KMS-11 (cell line): Measurements from ENCODE around the gene RRH.

ENCODE experiments used
- H2AFZ ChIP-seq: fragments of 200-600 bp; sonication (generic); 2 replicates; pipeline ENCODE4 v1.6.1; 2016; ENCODE audit warnings: antibody characterized with exemption, mixed run types, low read depth
- H3K27ac ChIP-seq: fragments of 200-600 bp; sonication (generic); 2 replicates; pipeline ENCODE4 v1.6.1; 2016; ENCODE audit warnings: mild to moderate bottlenecking, mixed run types
- H3K27me3 ChIP-seq: fragments of 200-600 bp; sonication (generic); 2 replicates; pipeline ENCODE4 v1.6.1; 2017; ENCODE audit warnings: mild to moderate bottlenecking, low read depth, mixed run types, moderate library complexity; ENCODE audit not compliant: insufficient read depth
- H3K36me3 ChIP-seq: fragments of 200-600 bp; sonication (generic); 2 replicates; pipeline ENCODE4 v1.6.1; 2017; ENCODE audit warnings: mild to moderate bottlenecking, mixed run types; ENCODE audit not compliant: insufficient read depth
- H3K4me1 ChIP-seq: fragments of 200-600 bp; sonication (generic); 2 replicates; pipeline ENCODE4 v1.6.1; 2016; ENCODE audit warnings: mild to moderate bottlenecking, low read depth, mixed run types; ENCODE audit not compliant: poor library complexity, severe bottlenecking
- H3K4me2 ChIP-seq: fragments of 200-600 bp; sonication (generic); 2 replicates; pipeline ENCODE4 v1.7.0; 2016; ENCODE audit warnings: mild to moderate bottlenecking, mixed run types
- H3K4me3 ChIP-seq: fragments of 200-600 bp; sonication (generic); IDR thresholded peaks from 2 replicates; pipeline ENCODE4 v1.6.1; 2017; ENCODE audit warnings: low read depth, low read length, mixed read lengths; ENCODE audit not compliant: insufficient read depth
- H3K79me2 ChIP-seq: fragments of 200-600 bp; sonication (generic); 2 replicates; pipeline ENCODE4 v1.6.1; 2016; ENCODE audit warnings: low read depth, mixed run types; ENCODE audit not compliant: insufficient read depth
- H3K9ac ChIP-seq: fragments of 200-600 bp; sonication (generic); 2 replicates; pipeline ENCODE4 v1.6.1; 2016; ENCODE audit warnings: mild to moderate bottlenecking, mixed run types
- H4K20me1 ChIP-seq: fragments of 200-600 bp; sonication (generic); 2 replicates; pipeline ENCODE4 v1.6.1; 2016; ENCODE audit warnings: mild to moderate bottlenecking, mixed run types; ENCODE audit not compliant: insufficient read depth
- TF ChIP-seq, protein P1 (sequence below): fragments of 200-600 bp; sonication (generic); conservative IDR thresholded peaks from 2 replicates; pipeline ENCODE4 v1.6.1; 2017; ENCODE audit warnings: low read depth, mild to moderate bottlenecking, antibody characterized with exemption, low read length, moderate library complexity, mixed read lengths

The RRH gene

DNA sequence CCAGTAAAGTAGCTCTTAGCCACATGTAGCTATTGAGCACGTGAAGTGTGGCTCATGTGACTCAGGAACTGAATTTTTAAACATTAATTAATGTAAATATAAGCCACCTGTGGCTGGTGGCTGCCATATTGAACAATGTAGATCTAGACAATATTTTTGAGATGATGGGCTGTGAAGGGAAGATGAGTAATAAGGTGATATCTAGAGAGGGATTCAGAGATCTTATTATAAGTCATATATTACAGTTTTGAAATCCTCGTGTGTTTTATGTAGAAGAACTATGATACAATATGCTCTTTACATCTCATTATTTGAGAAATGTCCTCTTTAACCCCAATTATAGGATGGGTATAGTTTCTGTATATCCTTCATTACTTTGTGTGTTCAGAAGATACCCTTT, 6.6 kb upstream of the RRH start:
- Histone ChIP-seq H3K4me1 (peaks cover 16% of the 10 kb centered on the region), H3K9ac (no peak overlapping the region), H4K20me1 (no peaks in the 10 kb centered on the region), H3K27ac (no peak overlapping the region), H3K27me3 (no peaks in the 10 kb centered on the region), H3K36me3 (peaks cover 12% of the 10 kb centered on the region; the same call in 1 of the 2 replicates), H2AFZ (no peak overlapping the region), H3K4me2 (no peak overlapping the region), H3K4me3 (no peak overlapping the region), H3K79me2 (peaks cover 21% of the 10 kb centered on the region)
- TF ChIP-seq, protein P1, sequence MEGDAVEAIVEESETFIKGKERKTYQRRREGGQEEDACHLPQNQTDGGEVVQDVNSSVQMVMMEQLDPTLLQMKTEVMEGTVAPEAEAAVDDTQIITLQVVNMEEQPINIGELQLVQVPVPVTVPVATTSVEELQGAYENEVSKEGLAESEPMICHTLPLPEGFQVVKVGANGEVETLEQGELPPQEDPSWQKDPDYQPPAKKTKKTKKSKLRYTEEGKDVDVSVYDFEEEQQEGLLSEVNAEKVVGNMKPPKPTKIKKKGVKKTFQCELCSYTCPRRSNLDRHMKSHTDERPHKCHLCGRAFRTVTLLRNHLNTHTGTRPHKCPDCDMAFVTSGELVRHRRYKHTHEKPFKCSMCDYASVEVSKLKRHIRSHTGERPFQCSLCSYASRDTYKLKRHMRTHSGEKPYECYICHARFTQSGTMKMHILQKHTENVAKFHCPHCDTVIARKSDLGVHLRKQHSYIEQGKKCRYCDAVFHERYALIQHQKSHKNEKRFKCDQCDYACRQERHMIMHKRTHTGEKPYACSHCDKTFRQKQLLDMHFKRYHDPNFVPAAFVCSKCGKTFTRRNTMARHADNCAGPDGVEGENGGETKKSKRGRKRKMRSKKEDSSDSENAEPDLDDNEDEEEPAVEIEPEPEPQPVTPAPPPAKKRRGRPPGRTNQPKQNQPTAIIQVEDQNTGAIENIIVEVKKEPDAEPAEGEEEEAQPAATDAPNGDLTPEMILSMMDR: no peak

DNA sequence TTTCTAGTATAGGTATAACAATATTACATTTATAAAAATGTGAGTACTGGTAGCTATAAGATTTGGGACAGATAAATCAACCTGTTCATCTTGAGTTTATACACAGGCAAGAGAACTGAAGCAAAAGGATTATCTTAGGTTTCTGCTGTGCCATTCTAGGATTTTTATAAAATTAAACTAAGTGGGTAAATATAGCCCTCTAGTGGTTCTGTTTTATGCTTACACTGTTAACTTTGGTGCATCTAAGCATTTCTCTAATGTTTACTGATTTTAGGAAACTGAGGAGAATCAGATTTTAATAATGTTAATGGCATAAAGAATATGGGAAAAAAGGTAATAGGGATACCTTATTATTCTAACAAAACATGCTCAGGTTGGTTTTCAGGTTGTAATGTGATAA, 1.1 kb upstream of the RRH start:
- Histone ChIP-seq H3K79me2 (no peaks in the 10 kb centered on the region), H2AFZ (no peak overlapping the region), H3K4me3 (no peak overlapping the region), H3K9ac (no peak overlapping the region), H4K20me1 (no peaks in the 10 kb centered on the region), H3K36me3 (no peaks in the 10 kb centered on the region), H3K27ac (no peak overlapping the region), H3K27me3 (no peaks in the 10 kb centered on the region), H3K4me2 (no peak overlapping the region), H3K4me1 (no peaks in the 10 kb centered on the region)
- TF ChIP-seq, protein P1: peak; percentile 87

DNA sequence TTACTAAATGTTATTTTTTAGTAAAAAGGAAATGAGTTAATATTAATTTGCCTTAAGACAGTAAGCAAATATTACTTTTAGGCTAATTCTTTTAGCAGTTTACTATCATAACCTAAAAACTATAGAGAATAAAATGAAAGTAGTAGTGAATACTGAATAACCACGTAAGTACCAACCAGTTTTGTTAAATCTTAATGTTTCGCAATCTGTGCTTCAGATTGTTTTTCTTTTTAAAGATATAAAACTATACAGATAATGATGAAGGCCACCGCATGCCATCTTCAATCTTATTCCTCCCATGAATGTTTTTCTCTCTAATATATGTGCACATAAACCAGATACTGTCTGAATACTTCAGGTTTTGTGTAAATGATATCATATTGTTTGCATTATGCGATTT, 6.0 kb downstream of the RRH start:
- H3K9ac ChIP-seq: no peak overlapping the region
- no peaks in the 10 kb centered on the region for H3K79me2 ChIP-seq
- no peaks in the 10 kb centered on the region for H3K36me3 ChIP-seq
- no peaks in the 10 kb centered on the region for H3K27me3 ChIP-seq
- H4K20me1 ChIP-seq: no peaks in the 10 kb centered on the region
- TF ChIP-seq, protein P1: no peak
- H3K4me3 ChIP-seq: no peak overlapping the region
- H2AFZ ChIP-seq: no peak overlapping the region
- H3K27ac ChIP-seq: no peak overlapping the region
- H3K4me1 ChIP-seq: no peaks in the 10 kb centered on the region
- no peak overlapping the region for H3K4me2 ChIP-seq

DNA sequence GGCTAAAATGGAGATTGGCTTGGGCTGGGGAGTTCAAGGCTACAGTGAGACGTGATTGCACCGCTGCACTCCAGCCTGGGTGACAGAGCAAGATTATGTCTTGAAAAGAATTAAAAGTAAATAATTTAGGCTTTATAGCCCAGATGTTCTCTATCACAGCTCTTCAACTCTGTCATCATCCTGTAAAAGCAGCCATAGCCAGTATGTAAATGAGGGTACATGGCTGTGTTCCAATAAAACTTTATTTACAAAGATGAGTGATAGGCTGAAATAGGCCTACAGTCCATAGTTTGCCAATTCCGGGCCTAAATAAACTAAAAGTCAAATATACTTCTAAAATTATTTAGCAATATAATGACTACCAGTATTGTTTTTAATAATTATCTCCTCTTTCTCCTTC, 9.2 kb downstream of the RRH start:
- no peaks in the 10 kb centered on the region for H3K36me3 ChIP-seq
- TF ChIP-seq, protein P1: no peak
- no peak overlapping the region for H3K4me2 ChIP-seq
- no peaks in the 10 kb centered on the region for H3K27me3 ChIP-seq
- H2AFZ ChIP-seq: no peak overlapping the region
- no peak overlapping the region for H3K9ac ChIP-seq
- no peaks in the 10 kb centered on the region for H3K4me1 ChIP-seq
- no peaks in the 10 kb centered on the region for H4K20me1 ChIP-seq
- H3K27ac ChIP-seq: no peak overlapping the region
- no peaks in the 10 kb centered on the region for H3K79me2 ChIP-seq
- no peak overlapping the region for H3K4me3 ChIP-seq
